Activated naive CD4-positive, alpha-beta T cell treated with anti-CD3 and anti-CD28 coated beads, Interleukin-2, amount 10 ng/mL, durations not matched to agents 5 hours and 36 hours (primary cell): ENCODE results near the gene PIERCE2. TPM values are rescaled to one million over a fixed set of nuclear protein-coding genes. Genes with fewer than 3 reads are reported as not detected.

Source experiments
- microRNA-seq: library from miRNA; unstranded; fragments of <30 nt; microRNA quantifications from one replicate; pipeline ENCODE4 v1.2.0, GENCODE V29; 2022; ENCODE audit warnings: borderline microRNAs expressed, borderline replicate concordance
- total RNA-seq, 2 experiments: library from RNA; stranded (reverse); gene quantifications; one replicate each; pipeline ENCODE4 v1.2.3, GENCODE V29; 2021

The PIERCE2 gene
- total RNA-seq = under 1 TPM in 1 of 2 experiments, not detected in 1; 0.35 TPM

GRCh38 chr15:55408012-55408928 lies at the start of gene PIERCE2, which contains the start of gene CCPG1:
Gene PIERCE2 (plus strand): TSS chr15:55408495. CDS start chr15:55408769, 274 bp downstream.
Gene CCPG1 (minus strand): TSS chr15:55408359. CDS start chr15:55389424, 18,935 bp downstream.

Small RNA genes lying within 50 kb of the gene (microRNA-seq; reads per million reads assigned to microRNA genes)
- 12.1 reads per million, percentile 45 among the genes with 10 or more reads in this experiment for gene MIR628

Other genes with a start within 250 kb of the PIERCE2 start
- 100 to 1,000 TPM in 1 of 2 experiments, 10 to 100 TPM in 1; 96.1 to 102 TPM for gene RSL24D1, start 211.6 kb upstream of the PIERCE2 start, total RNA-seq
- 10 to 100 TPM; 58.2 to 62.5 TPM for gene RAB27A, start 118.7 kb upstream of the PIERCE2 start, total RNA-seq
- 10 to 100 TPM; 11.9 to 15.2 TPM for gene PIGBOS1, start 89.4 kb upstream of the PIERCE2 start, total RNA-seq
- 10 to 100 TPM; 19.6 to 22.7 TPM for gene PIGB, start 89.3 kb upstream of the PIERCE2 start, total RNA-seq
- 10 to 100 TPM; 14.7 to 16.2 TPM for gene CCPG1, start 136 bp upstream of the PIERCE2 start, total RNA-seq
- gene DNAAF4, start 99.7 kb downstream of the PIERCE2 start, total RNA-seq = not detected
- not detected for gene PYGO1, start 179.8 kb downstream of the PIERCE2 start, total RNA-seq